GM23338 (cell line): ENCODE measurements around the gene KIAA1191. TPM values are rescaled to one million over a fixed set of nuclear protein-coding genes. Genes with fewer than 3 reads are reported as not detected.

Experiments used
- ATAC-seq: fragments of 200-7000 bp; cut with Tn5 transposase; 3 replicates; pipeline ENCODE4 v1.9.1; 2020
- DNase-seq: peaks from one replicate; pipeline ENCODE4 v3.0.0-alpha.2; 2015; ENCODE audit warnings: low spot score
- H2AFZ ChIP-seq: fragments of 200-600 bp; sonication (generic); 2 replicates; pipeline ENCODE4 v1.8.0; 2016; ENCODE audit warnings: antibody characterized with exemption, mild to moderate bottlenecking, moderate library complexity
- H3F3A ChIP-seq: fragments of 200-600 bp; sonication (generic); replicated peaks from 2 replicates; pipeline ENCODE4 v1.8.0; 2017; ENCODE audit warnings: antibody characterized with exemption, mixed run types, low read depth
- H3K27ac ChIP-seq: fragments of 200-600 bp; sonication (generic); 2 replicates; pipeline ENCODE4 v1.6.1; 2016; ENCODE audit warnings: low read depth
- H3K27me3 ChIP-seq: fragments of 200-600 bp; sonication (generic); 2 replicates; pipeline ENCODE4 v1.8.0; 2016; ENCODE audit warnings: mild to moderate bottlenecking, mixed run types, moderate library complexity; ENCODE audit not compliant: insufficient read depth
- H3K36me3 ChIP-seq: fragments of 200-600 bp; sonication (generic); 2 replicates; pipeline ENCODE4 v1.8.0; 2016; ENCODE audit warnings: mild to moderate bottlenecking; ENCODE audit not compliant: insufficient read depth
- H3K4me1 ChIP-seq: fragments of 200-600 bp; sonication (generic); 2 replicates; pipeline ENCODE4 v1.8.0; 2016; ENCODE audit warnings: mild to moderate bottlenecking, moderate library complexity; ENCODE audit not compliant: insufficient read depth
- H3K4me2 ChIP-seq: fragments of 200-600 bp; sonication (generic); 2 replicates; pipeline ENCODE4 v1.7.1; 2017; ENCODE audit warnings: mixed run types
- H3K4me3 ChIP-seq: fragments of 200-600 bp; sonication (generic); 2 replicates; pipeline ENCODE4 v1.6.1; 2016; ENCODE audit warnings: mixed run types
- H3K79me2 ChIP-seq: fragments of 200-600 bp; sonication (generic); replicated peaks from 2 replicates; pipeline ENCODE4 v1.8.0; 2017; ENCODE audit warnings: mild to moderate bottlenecking; ENCODE audit not compliant: insufficient read depth
- H3K9me2 ChIP-seq: fragments of 200-600 bp; sonication (generic); 2 replicates; pipeline ENCODE4 v1.8.0; 2017; ENCODE audit not compliant: insufficient read depth
- H4K20me1 ChIP-seq: fragments of 200-600 bp; sonication (generic); replicated peaks from 2 replicates; pipeline ENCODE4 v1.8.0; 2017; ENCODE audit warnings: mild to moderate bottlenecking; ENCODE audit not compliant: insufficient read depth
- H3K27ac Mint-ChIP-seq: 2 replicates; pipeline ENCODE4 v1.8.0; 2020; ENCODE audit warnings: inconsistent platforms, mild to moderate bottlenecking, moderate library complexity, mixed read lengths
- H3K27me3 Mint-ChIP-seq: 3 replicates; pipeline ENCODE4 v1.8.0; 2022; ENCODE audit warnings: low read depth, mild to moderate bottlenecking, moderate library complexity, mixed read lengths, inconsistent platforms; ENCODE audit not compliant: insufficient read depth, poor library complexity
- H3K36me3 Mint-ChIP-seq: 3 replicates; pipeline ENCODE4 v1.8.0; 2021; ENCODE audit warnings: low read depth, mild to moderate bottlenecking, inconsistent platforms, moderate library complexity, mixed read lengths
- H3K4me1 Mint-ChIP-seq: 3 replicates; pipeline ENCODE4 v1.8.0; 2020; ENCODE audit warnings: mild to moderate bottlenecking, inconsistent platforms, mixed read lengths
- H3K4me3 Mint-ChIP-seq: 3 replicates; pipeline ENCODE4 v1.8.0; 2021; ENCODE audit warnings: moderate library complexity, mild to moderate bottlenecking, inconsistent platforms, mixed read lengths
- H3K9me3 Mint-ChIP-seq: 3 replicates; pipeline ENCODE4 v1.8.0; 2020; ENCODE audit warnings: moderate library complexity, mild to moderate bottlenecking, inconsistent platforms, mixed read lengths
- CREB1 ChIP-seq: fragments of 250-450 bp; sonication (Bioruptor Pico); IDR thresholded peaks from 2 replicates; pipeline ENCODE4 v1.5.0; 2020; ENCODE audit warnings: low read depth, mild to moderate bottlenecking, moderate library complexity
- EZH2phosphoT487 ChIP-seq: fragments of 200-600 bp; sonication (generic); IDR thresholded peaks from one replicate; pipeline ENCODE4 v1.8.1; 2018; ENCODE audit warnings: antibody characterized with exemption; ENCODE audit not compliant: unreplicated experiment
- JUNB ChIP-seq: IDR thresholded peaks from one replicate; pipeline ENCODE4 v1.6.1; 2016; ENCODE audit warnings: antibody characterized with exemption; ENCODE audit not compliant: unreplicated experiment
- NANOG ChIP-seq: IDR thresholded peaks from 2 replicates; pipeline ENCODE4 v1.6.1; 2016; ENCODE audit warnings: antibody characterized with exemption, borderline replicate concordance
- POLR2AphosphoS5 ChIP-seq: IDR thresholded peaks from 2 replicates; pipeline ENCODE4 v1.6.1; 2016; ENCODE audit warnings: antibody characterized with exemption, low read depth
- STAT1 ChIP-seq: IDR thresholded peaks from one replicate; pipeline ENCODE4 v1.6.1; 2016; ENCODE audit warnings: antibody characterized with exemption; ENCODE audit not compliant: unreplicated experiment
- ZNF114 ChIP-seq: fragments of 250-450 bp; sonication (Bioruptor Pico); IDR thresholded peaks from 2 replicates; pipeline ENCODE4 v1.5.0; 2020; ENCODE audit warnings: mild to moderate bottlenecking, moderate library complexity
- ZNF462 ChIP-seq: fragments of 250-450 bp; sonication (Bioruptor Pico); IDR thresholded peaks from 2 replicates; pipeline ENCODE4 v1.5.0; 2020; ENCODE audit warnings: mild to moderate bottlenecking, moderate library complexity
- polyA plus RNA-seq: library from polyadenylated mRNA; unstranded; fragments of >200 nt; fragmentation: Nextera tagmentation; extraction: Ambion mirVana; gene quantifications from 2 replicates; pipeline ENCODE4 v1.2.1, GENCODE V29; 2016
- total RNA-seq: library from RNA; depleted of rRNA; stranded (reverse); fragments of >200 nt; shearing (Covaris generic); gene quantifications from 2 replicates; pipeline ENCODE4 v1.2.3, GENCODE V29; 2014
- TF ChIP-seq, protein P1 (sequence below): IDR thresholded peaks from 2 replicates; pipeline ENCODE4 v1.6.1; 2016; ENCODE audit warnings: antibody characterized with exemption

KIAA1191 gene
- total and polyA plus RNA-seq, 2 experiments from 2014 or later: 52.3 to 87.2 TPM

DNA sequence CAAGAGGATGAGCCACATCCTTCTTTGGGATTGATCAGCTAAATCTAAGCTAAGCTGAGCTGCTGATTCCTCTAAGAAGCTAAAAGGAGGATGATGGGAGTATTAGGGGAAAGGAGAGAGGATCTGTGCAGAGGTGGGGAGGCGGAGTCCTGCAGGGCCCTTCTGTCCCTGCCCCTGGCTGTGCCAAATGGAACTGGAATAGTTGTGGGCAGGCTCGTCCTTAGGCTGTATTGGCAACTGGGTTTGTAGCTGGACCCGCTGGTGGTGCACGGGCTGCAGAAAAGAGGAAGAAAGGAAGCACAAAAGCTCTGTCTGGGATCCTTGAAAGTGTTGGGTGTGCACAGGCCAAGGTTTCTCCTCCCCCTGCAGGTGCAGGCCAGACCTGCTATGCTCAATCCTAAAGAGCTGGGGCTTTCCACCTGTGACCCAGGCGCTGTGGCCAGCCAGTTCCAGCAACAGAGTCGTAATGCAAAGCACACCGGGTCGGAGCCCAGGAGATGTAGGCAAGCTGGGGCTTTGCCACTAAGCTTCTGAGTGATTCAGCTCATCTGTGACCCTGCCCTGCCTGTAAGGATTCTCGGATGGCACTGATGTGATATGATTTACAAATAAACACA lies 45.0 kb upstream of the KIAA1191 start:
- no peak overlapping the region for H3K27ac Mint-ChIP-seq
- Histone ChIP-seq H3K79me2 (no peaks in the 10 kb centered on the region), H3K4me1 (no peaks in the 10 kb centered on the region), H3F3A (no peaks in the 10 kb centered on the region), H3K27me3 (no peaks in the 10 kb centered on the region), H3K4me2 (no peak overlapping the region), H3K36me3 (no peaks in the 10 kb centered on the region), H3K9me2 (no peaks in the 10 kb centered on the region), H3K4me3 (no peak overlapping the region), H4K20me1 (peaks cover 3% of the 10 kb centered on the region; the same call in 1 of the 2 replicates), H3K27ac (0 out of 2 replicates have a peak overlapping the region, but pooled peaks have one; percentile 50), H2AFZ (no peak overlapping the region)
- DNase-seq (no peak), ATAC-seq (peak; percentile 14)
- no peak for TF ChIP-seq CREB1
- no peak for TF ChIP-seq ZNF114 (CRISPR knock-in tag)
- no peak for TF ChIP-seq STAT1
- no peak for TF ChIP-seq NANOG
- no peak for TF ChIP-seq POLR2AphosphoS5
- no peak for TF ChIP-seq JUNB
- no peak for TF ChIP-seq ZNF462 (CRISPR knock-in tag)
- TF ChIP-seq, protein P1, sequence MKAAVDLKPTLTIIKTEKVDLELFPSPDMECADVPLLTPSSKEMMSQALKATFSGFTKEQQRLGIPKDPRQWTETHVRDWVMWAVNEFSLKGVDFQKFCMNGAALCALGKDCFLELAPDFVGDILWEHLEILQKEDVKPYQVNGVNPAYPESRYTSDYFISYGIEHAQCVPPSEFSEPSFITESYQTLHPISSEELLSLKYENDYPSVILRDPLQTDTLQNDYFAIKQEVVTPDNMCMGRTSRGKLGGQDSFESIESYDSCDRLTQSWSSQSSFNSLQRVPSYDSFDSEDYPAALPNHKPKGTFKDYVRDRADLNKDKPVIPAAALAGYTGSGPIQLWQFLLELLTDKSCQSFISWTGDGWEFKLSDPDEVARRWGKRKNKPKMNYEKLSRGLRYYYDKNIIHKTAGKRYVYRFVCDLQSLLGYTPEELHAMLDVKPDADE: no peak
- TF ChIP-seq EZH2phosphoT487: no peak
- H3K4me3 Mint-ChIP-seq: no peak overlapping the region
- no peaks in the 10 kb centered on the region for H3K9me3 Mint-ChIP-seq
- no peaks in the 10 kb centered on the region; the same call in 2 of the 3 replicates for H3K36me3 Mint-ChIP-seq
- peaks cover 3% of the 10 kb centered on the region for H3K27me3 Mint-ChIP-seq
- peaks cover 16% of the 10 kb centered on the region for H3K4me1 Mint-ChIP-seq
